Panc1 (cell line): Measurements from ENCODE around the gene AMZ1.

Experiments
- CTCF ChIP-seq: fragments of 450-650 bp; IDR thresholded peaks from 2 replicates; pipeline ENCODE4 v1.5.1; 2017; ENCODE audit warnings: mild to moderate bottlenecking
- POLR2AphosphoS5 ChIP-seq: IDR thresholded peaks from 2 replicates; pipeline ENCODE4 v1.6.1; 2012; ENCODE audit warnings: mild to moderate bottlenecking, low read depth, low read length, moderate library complexity
- SIN3A ChIP-seq: IDR thresholded peaks from 2 replicates; pipeline ENCODE4 v1.6.1; 2012; ENCODE audit warnings: low read depth, mild to moderate bottlenecking, low read length, moderate library complexity, borderline replicate concordance; ENCODE audit not compliant: insufficient read depth
- TCF7L2 ChIP-seq: IDR thresholded peaks from 2 replicates; pipeline ENCODE4 v1.6.1; 2011; ENCODE audit warnings: mild to moderate bottlenecking, low read depth, low read length, inconsistent platforms
- TF ChIP-seq, protein P1 (sequence below), 2 experiments: IDR thresholded peaks; 2 replicates each; pipeline ENCODE4 v1.6.1; 2011 to 2012; ENCODE audit warnings: low read depth in 2 of 2, control low read depth in 1 of 2, low read length in 1 of 2, mild to moderate bottlenecking in 1 of 2, moderate library complexity in 1 of 2; ENCODE audit not compliant: insufficient read depth in 1 of 2

DNA sequence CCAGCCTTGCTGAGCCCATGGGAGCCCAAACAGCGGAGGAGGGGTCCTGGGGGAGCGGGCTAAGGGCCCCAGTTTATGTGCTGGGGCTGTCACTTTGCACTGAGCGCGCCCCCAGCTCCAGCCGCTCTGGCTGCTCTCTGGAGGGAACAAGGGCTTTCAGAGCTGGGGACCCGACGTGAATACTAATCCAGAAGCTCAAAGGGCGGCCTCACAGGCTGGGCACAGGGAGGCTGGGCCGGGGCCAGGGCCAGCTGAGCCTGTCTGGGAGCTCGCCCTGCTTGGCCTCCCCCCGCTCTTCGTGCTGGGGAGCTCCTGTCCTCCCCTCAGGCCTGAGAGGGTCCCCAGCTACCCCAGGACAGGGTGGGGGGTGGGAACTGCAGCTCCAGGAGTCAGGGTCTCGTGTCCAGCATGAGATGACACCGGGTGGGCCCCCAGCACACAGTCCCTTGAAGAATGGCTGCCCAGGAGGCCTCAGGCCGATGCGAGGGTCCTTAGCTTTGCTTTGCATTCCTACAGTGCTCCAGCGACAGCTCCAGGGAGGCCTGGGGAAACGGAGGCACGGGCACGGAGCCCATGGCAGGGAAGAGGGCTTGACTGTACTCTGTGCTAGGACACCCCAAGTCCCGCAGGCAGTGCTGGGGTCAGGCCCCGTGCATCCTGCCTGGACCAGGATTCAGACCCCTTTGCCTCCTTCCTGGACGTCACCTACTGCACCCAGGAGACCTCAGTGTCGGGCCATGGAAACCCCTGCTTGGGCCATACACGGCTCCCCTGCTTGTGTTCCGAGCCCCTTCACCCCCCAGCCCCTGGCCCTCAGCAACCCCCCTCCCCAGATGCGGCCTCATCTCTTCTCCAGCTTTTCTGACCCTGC is 5.8 kb upstream of the AMZ1 start:
- TF ChIP-seq CTCF = no peak
- TF ChIP-seq, protein P1, sequence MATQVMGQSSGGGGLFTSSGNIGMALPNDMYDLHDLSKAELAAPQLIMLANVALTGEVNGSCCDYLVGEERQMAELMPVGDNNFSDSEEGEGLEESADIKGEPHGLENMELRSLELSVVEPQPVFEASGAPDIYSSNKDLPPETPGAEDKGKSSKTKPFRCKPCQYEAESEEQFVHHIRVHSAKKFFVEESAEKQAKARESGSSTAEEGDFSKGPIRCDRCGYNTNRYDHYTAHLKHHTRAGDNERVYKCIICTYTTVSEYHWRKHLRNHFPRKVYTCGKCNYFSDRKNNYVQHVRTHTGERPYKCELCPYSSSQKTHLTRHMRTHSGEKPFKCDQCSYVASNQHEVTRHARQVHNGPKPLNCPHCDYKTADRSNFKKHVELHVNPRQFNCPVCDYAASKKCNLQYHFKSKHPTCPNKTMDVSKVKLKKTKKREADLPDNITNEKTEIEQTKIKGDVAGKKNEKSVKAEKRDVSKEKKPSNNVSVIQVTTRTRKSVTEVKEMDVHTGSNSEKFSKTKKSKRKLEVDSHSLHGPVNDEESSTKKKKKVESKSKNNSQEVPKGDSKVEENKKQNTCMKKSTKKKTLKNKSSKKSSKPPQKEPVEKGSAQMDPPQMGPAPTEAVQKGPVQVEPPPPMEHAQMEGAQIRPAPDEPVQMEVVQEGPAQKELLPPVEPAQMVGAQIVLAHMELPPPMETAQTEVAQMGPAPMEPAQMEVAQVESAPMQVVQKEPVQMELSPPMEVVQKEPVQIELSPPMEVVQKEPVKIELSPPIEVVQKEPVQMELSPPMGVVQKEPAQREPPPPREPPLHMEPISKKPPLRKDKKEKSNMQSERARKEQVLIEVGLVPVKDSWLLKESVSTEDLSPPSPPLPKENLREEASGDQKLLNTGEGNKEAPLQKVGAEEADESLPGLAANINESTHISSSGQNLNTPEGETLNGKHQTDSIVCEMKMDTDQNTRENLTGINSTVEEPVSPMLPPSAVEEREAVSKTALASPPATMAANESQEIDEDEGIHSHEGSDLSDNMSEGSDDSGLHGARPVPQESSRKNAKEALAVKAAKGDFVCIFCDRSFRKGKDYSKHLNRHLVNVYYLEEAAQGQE (IDR thresholded peaks at IDR 0.05; ENCODE audit: insufficient read depth in 1 of 2, low read depth in 2 of 2, low read length in 1 of 2) = no peak
- TF ChIP-seq POLR2AphosphoS5 = no peak
- no peak for TF ChIP-seq SIN3A
- no peak for TF ChIP-seq TCF7L2
